Heart right ventricle (tissue), 16 donors: ENCODE data around the gene PLEKHG5. TPM values are rescaled to one million over a fixed set of nuclear protein-coding genes. Genes with fewer than 3 reads are reported as not detected.
A peak's percentile ranks its signal among the peaks of the same experiment; 100 is the strongest.

Experiments
- ATAC-seq, 8 donors: fragments of 200-7000 bp; cut with Tn5 transposase; one replicate each; pipeline ENCODE4 v1.9.1; 2020; ENCODE audit warnings: mild to moderate bottlenecking in 8 of 8, moderate library complexity in 8 of 8, moderate number of reproducible peaks in 1 of 8
- DNase-seq, 2 donors: peaks; one replicate each; pipeline ENCODE4 v3.0.0-alpha.2; 2020
- H3K27ac ChIP-seq, 10 donors: fragments of 200-600 bp; sonication (generic) in 2 of 10; one replicate each; pipeline versions ENCODE4 v1.5.0 to v1.8.0; 2020 to 2022; ENCODE audit warnings: mild to moderate bottlenecking in 3 of 10
- H3K27me3 ChIP-seq, 7 donors: fragments of 200-600 bp; one replicate each; pipeline ENCODE4 v1.8.0; 2021 to 2022; ENCODE audit warnings: mild to moderate bottlenecking in 2 of 7
- H3K36me3 ChIP-seq, 9 donors: fragments of 200-600 bp; sonication (generic) in 1 of 9; one replicate each; pipeline versions ENCODE4 v1.5.0 to v1.8.0; 2020 to 2022; ENCODE audit warnings: mild to moderate bottlenecking in 2 of 9
- H3K4me1 ChIP-seq, 9 donors: fragments of 200-600 bp; sonication (generic) in 1 of 9; one replicate each; pipeline versions ENCODE4 v1.5.0 to v1.8.0; 2020 to 2022; ENCODE audit warnings: mild to moderate bottlenecking in 4 of 9
- H3K4me3 ChIP-seq, 10 donors: fragments of 200-600 bp; sonication (generic) in 2 of 10; one replicate each; pipeline versions ENCODE4 v1.5.0 to v1.8.0; 2020 to 2022; ENCODE audit warnings: mild to moderate bottlenecking in 7 of 10, moderate library complexity in 2 of 10
- H3K9me3 ChIP-seq, 11 donors: fragments of 200-600 bp in 10 of 11; sonication (generic) in 2 of 11; one replicate each; pipeline versions ENCODE4 v1.5.0 to v1.8.0; 2013 to 2022; ENCODE audit warnings: mild to moderate bottlenecking in 2 of 11, control low read depth in 1 of 11, moderate library complexity in 1 of 11
- WGBS, 2 donors: extraction: QIAGEN DNeasy Blood & Tissue Kit; methylation state at CpG; one replicate each; pipeline ENCODE4 v1.1.7; 2013; ENCODE audit warnings: inconsistent platforms in 1 of 2; 5-methylcytosine and 5-hydroxymethylcytosine counted together
- intact Hi-C, 10 donors: fragments of 100-400 bp; cut with DNase I; formaldehyde crosslinking; loops; one replicate each; pipeline versions ENCODE4 v1.11.1 to v1.14.2; 2022
- polyA plus RNA-seq, 2 donors: library from polyadenylated mRNA; stranded (reverse); fragments of 200-250 nt; gene quantifications; one replicate each; pipeline ENCODE4 v1.2.3, GENCODE V29; 2013
- total RNA-seq, 10 donors: library from RNA; stranded (reverse); fragmentation: NEBNext Ultra II Directional in 3 of 10; extraction: Animal tissue kit (Norgen Biotek cat#: 25700) in 3 of 10; gene quantifications; one replicate each; pipeline versions ENCODE4 v1.2.1 to v1.2.4, GENCODE V29; 2021 to 2023
- TF ChIP-seq, protein P1 (sequence below), 9 donors: fragments of 200-600 bp; sonication (generic) in 2 of 9; IDR thresholded peaks; one replicate each; pipeline versions ENCODE4 v1.5.0 to v1.8.0; 2021 to 2022; ENCODE audit warnings: antibody characterized with exemption in 9 of 9, mild to moderate bottlenecking in 5 of 9, moderate library complexity in 1 of 9
- donor health status: Arrhythmogenic right ventricular cardiomyopathy.
- donor health status: ischemic (EF 13 %, LVEDD 7.1; RV severe dilation, severe dysfunction).
- donor health status: healthy with polysubstance abuse.
- donor health status: DM: no; HTN: yes; CAD: no.
- donor health status: DM: no; HTN: no; CAD: no.
- donor health status: ischemic (EF 25% LVEDD 6.9; RV normal size, moderate dysfunction).
- donor health status: ischemic (EF 25% LVEDD 5.7; RV mildly dilated, moderate dysfunction).
- donor health status: healthy.
- donor health status: DM: yes; HTN: yes; CAD: no.
- donor health status: Ischemic cardiomyopathy.
- donor health status: ischemic (EF 35%, LVEDD 5.7; RV mildly dilated, moderate dysfunction).
- donor health status: nonischemic (EF 11% LVEDD 7.7; RV severe dilation, severe dysfunction).
- donor health status: DM: yes; HTN: yes; CAD: no.
- donor health status: PGD.
- donor health status: ischemic (EF 29% LVEDD 5.4; RV normal size, mild dysfunction).
- donor health status: nonischemic (EF 23%, LVEDD 6.1; RV moderate dilation, normal function).

Gene PLEKHG5
- total and polyA plus RNA-seq, 12 donors, result 6.6 to 28.7 (median 15.3) TPM

DNA sequence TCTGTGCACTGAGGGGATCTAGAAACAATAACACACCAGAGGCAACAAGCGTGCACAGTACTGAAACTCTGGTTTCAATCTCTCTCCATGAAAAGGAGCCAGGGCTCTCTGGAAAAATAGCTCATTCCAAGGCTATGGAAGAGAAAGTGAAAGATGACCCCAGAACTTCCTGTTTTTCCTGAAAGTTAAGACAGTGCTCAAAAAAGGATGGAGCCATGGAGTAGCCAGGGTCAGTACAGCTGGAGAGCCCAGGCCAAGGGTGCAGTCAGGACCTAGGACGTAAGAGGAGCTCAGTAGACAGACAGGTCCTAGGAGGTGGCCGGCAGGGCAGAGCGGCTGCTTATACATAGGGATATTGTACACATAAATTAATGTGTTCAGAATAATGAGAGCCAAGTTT is 43.7 kb upstream of the PLEKHG5 start:
- H3K4me1 ChIP-seq, result peaks cover 0 to 9% (median 3%) of the 10 kb centered on the region in 9 donors
- no peaks in the 10 kb centered on the region for H3K9me3 ChIP-seq
- WGBS, 2 donors, result 82 to 90% methylated on average over 4 of the region's 4 CpGs
- DNase-seq (no peak), ATAC-seq (no peak)
- TF ChIP-seq, protein P1, sequence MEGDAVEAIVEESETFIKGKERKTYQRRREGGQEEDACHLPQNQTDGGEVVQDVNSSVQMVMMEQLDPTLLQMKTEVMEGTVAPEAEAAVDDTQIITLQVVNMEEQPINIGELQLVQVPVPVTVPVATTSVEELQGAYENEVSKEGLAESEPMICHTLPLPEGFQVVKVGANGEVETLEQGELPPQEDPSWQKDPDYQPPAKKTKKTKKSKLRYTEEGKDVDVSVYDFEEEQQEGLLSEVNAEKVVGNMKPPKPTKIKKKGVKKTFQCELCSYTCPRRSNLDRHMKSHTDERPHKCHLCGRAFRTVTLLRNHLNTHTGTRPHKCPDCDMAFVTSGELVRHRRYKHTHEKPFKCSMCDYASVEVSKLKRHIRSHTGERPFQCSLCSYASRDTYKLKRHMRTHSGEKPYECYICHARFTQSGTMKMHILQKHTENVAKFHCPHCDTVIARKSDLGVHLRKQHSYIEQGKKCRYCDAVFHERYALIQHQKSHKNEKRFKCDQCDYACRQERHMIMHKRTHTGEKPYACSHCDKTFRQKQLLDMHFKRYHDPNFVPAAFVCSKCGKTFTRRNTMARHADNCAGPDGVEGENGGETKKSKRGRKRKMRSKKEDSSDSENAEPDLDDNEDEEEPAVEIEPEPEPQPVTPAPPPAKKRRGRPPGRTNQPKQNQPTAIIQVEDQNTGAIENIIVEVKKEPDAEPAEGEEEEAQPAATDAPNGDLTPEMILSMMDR (IDR thresholded peaks at IDR 0.05), result no peak
- no peaks in the 10 kb centered on the region for H3K27me3 ChIP-seq
- peaks cover 0 to 95% (median 31%) of the 10 kb centered on the region in 9 donors for H3K36me3 ChIP-seq
- no peak overlapping the region for H3K4me3 ChIP-seq
- intact Hi-C loops, result loop anchor here in 1 of 10 donors (10.0 kb wide), 1 partner anchor 50 kb away; no protein-coding TSS in a partner anchor
- peak overlapping the region in 1 of 10 donors; percentile 38 for H3K27ac ChIP-seq

DNA sequence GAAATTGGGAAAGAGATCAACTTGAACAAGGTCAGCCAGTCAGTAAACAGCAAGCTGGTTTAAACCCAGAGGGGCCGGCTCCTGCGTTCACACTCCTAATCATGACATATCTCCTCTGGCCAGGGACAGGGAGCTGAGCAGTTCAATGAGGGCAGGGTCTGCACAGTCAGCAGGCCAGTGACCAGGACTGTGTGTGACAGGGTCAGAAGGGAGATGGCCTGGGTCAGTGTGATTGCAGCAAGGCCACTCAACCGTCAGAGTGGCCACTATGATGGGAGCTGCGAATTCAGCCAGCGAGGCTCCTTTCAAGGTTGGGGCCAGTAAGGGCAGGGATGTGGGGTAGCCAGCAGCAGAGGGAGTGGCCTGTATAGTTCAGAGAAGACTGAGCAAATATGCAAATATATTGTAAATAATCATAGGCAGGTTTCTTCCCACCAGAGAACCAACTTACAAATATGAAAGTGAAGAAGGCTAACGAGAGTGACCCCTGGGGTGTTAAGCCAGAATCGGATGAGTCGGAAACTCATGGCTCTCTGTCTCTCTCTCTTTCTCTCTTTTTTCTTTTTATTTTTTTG is 42.9 kb upstream of the PLEKHG5 start:
- H3K27ac ChIP-seq, result no peak overlapping the region
- H3K4me3 ChIP-seq, result no peak overlapping the region
- DNase-seq, result no peak
- peaks cover 0 to 95% (median 31%) of the 10 kb centered on the region in 9 donors for H3K36me3 ChIP-seq
- no peaks in the 10 kb centered on the region for H3K9me3 ChIP-seq
- intact Hi-C loops, result loop anchor here in 2 of 10 donors (5.0 to 10.0 kb wide), 2 partner anchors 50 to 848 kb away; no protein-coding TSS in a partner anchor
- TF ChIP-seq, protein P1 (IDR thresholded peaks at IDR 0.05), result no peak
- WGBS, 2 donors, result 88 to 93% methylated on average over 8 of the region's 8 CpGs
- ATAC-seq, result no peak
- no peaks in the 10 kb centered on the region for H3K27me3 ChIP-seq
- H3K4me1 ChIP-seq, result peaks cover 0 to 9% (median 3%) of the 10 kb centered on the region in 9 donors

DNA sequence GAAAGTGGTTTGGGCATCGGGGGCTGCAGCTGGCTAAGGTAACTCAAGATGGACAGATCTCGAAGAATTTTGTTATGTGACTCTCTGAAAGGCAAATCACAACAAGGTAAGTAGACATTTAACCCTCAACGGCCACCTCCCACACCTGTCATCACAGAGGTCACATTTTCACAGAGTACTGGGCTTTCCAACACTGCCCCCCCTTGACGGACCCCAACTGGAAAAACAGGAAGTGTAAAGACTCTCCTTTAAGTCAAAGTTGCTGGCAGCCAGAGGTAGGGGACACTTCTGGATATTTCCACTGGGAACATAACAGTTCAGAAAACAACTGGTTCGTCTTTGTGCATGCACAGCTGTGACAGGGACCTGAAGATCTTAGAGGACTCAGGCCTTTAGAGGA is 40.5 kb upstream of the PLEKHG5 start:
- TF ChIP-seq, protein P1 (IDR thresholded peaks at IDR 0.05), result no peak
- no peak for DNase-seq
- no peak for ATAC-seq
- Histone ChIP-seq H3K27me3 (no peaks in the 10 kb centered on the region), H3K27ac (no peak overlapping the region), H3K36me3 (peaks cover 0 to 96% (median 37%) of the 10 kb centered on the region in 9 donors), H3K4me3 (no peak overlapping the region), H3K9me3 (no peaks in the 10 kb centered on the region), H3K4me1 (peaks cover 0 to 9% (median 3%) of the 10 kb centered on the region in 9 donors)
- 83 to 86% methylated on average over 5 of the region's 5 CpGs for WGBS, 2 donors
- intact Hi-C loops, result loop anchor here in 2 of 10 donors (5.0 to 10.0 kb wide), 2 partner anchors 47 to 850 kb away; no protein-coding TSS in a partner anchor

DNA sequence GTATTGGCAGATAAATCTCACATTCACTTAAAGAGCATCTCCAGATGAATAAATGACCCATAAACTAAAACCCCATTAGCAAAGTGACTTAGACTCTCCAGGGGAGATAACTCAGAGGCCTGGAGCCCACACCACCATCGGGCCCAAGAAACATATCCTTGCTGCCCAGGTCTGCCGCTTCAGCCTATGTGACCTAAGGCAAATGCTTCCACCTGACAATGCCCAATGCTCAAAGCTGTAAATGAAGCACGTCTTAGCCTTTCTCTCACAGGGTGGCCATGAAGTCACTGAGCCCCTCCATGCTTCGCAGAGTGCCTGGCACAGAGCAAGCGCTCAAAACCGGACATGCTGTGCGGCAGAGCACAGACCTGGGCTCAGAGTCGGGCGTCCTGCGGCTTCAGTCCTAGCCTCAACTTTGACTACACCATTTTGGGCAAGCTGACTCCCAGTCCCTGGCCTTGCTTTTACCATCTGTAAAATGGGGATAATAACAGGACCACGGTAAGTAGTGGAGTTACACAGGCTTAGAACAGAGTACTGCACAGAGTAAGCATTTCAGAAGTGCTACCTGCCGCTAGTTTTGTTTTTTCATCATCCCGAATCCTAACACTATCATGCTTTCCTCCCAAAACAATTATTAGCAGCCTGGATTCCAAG is 39.2 kb upstream of the PLEKHG5 start:
- no peak overlapping the region for H3K27ac ChIP-seq
- 97 to 98% methylated on average over 13 of the region's 13 CpGs for WGBS, 2 donors
- ATAC-seq, result no peak
- TF ChIP-seq, protein P1 (IDR thresholded peaks at IDR 0.05), result no peak
- H3K36me3 ChIP-seq, result peaks cover 0 to 100% (median 49%) of the 10 kb centered on the region in 9 donors
- no peak overlapping the region for H3K4me3 ChIP-seq
- DNase-seq, result no peak
- no peaks in the 10 kb centered on the region for H3K27me3 ChIP-seq
- H3K9me3 ChIP-seq, result no peaks in the 10 kb centered on the region
- H3K4me1 ChIP-seq, result peaks cover 0 to 9% (median 3%) of the 10 kb centered on the region in 9 donors
- intact Hi-C loops, result loop anchor here in 2 of 10 donors (5.0 to 10.0 kb wide), 2 partner anchors 46 to 852 kb away; no protein-coding TSS in a partner anchor
